CD14-positive monocyte (primary cell): ENCODE measurements around the gene PTK6. TPM values are rescaled to one million over a fixed set of nuclear protein-coding genes. Genes with fewer than 3 reads are reported as not detected.

Experiments used
- DNase-seq, 3 donors: peaks; one replicate each; pipeline ENCODE4 v3.0.0-alpha.2; 2011 to 2022
- H2AFZ ChIP-seq: 2 replicates; pipeline ENCODE4 v1.6.0; 2012; ENCODE audit warnings: mild to moderate bottlenecking, low read depth, low read length, inconsistent platforms; ENCODE audit not compliant: insufficient read depth, poor library complexity, severe bottlenecking
- H3K27ac ChIP-seq, 2 donors: 1 replicate in 1 of 2; 2 replicates in 1 of 2; pipeline ENCODE4 v1.5.1; 2012 to 2013; ENCODE audit warnings: low read length in 2 of 2, control low read depth in 1 of 2, inconsistent platforms in 1 of 2, low read depth in 1 of 2, mild to moderate bottlenecking in 1 of 2
- H3K27me3 ChIP-seq, 2 donors: one replicate each; pipeline versions ENCODE4 v1.6.0 to v1.6.1; 2011 to 2013; ENCODE audit warnings: low read length in 2 of 2; ENCODE audit not compliant: control insufficient read depth in 2 of 2, insufficient read depth in 2 of 2
- H3K36me3 ChIP-seq, 2 donors: replicated peaks in 1 of 2; 1 replicate in 1 of 2; 2 replicates in 1 of 2; pipeline versions ENCODE4 v1.5.1 to v1.6.1; 2012 to 2013; ENCODE audit warnings: low read length in 2 of 2, control low read depth in 1 of 2, inconsistent platforms in 1 of 2, mild to moderate bottlenecking in 1 of 2; ENCODE audit not compliant: insufficient read depth in 2 of 2, control insufficient read depth in 1 of 2
- H3K4me1 ChIP-seq, 2 donors: 1 replicate in 1 of 2; 2 replicates in 1 of 2; pipeline versions ENCODE4 v1.5.1 to v1.6.1; 2012 to 2013; ENCODE audit warnings: low read length in 2 of 2, control low read depth in 1 of 2, inconsistent platforms in 1 of 2, mild to moderate bottlenecking in 1 of 2, moderate library complexity in 1 of 2; ENCODE audit not compliant: insufficient read depth in 2 of 2, control insufficient read depth in 1 of 2
- H3K4me2 ChIP-seq: replicated peaks from 2 replicates; pipeline ENCODE3; 2012; ENCODE audit warnings: low read length, moderate library complexity, mild to moderate bottlenecking; ENCODE audit not compliant: poor library complexity, severe bottlenecking; ENCODE audit errors: extremely low read depth
- H3K4me3 ChIP-seq, 3 experiments: fragments of 200-600 bp in 1 of 3; sonication (generic) in 1 of 3; replicated peaks in 1 of 3; 1 replicate in 2 of 3; 2 replicates in 1 of 3; pipeline ENCODE4 v1.5.1; 2011 to 2013; ENCODE audit warnings: low read length in 3 of 3, mild to moderate bottlenecking in 3 of 3, control low read depth in 2 of 3, low read depth in 2 of 3, inconsistent platforms in 1 of 3, moderate library complexity in 1 of 3
- H3K79me2 ChIP-seq: 2 replicates; pipeline ENCODE4 v1.6.0; 2012; ENCODE audit warnings: mild to moderate bottlenecking, control low read depth, inconsistent platforms, low read length, moderate library complexity; ENCODE audit not compliant: insufficient read depth
- H3K9ac ChIP-seq: 2 replicates; pipeline ENCODE4 v1.6.0; 2017; ENCODE audit warnings: low read length, mild to moderate bottlenecking; ENCODE audit not compliant: insufficient read depth, poor library complexity, severe bottlenecking
- H3K9me3 ChIP-seq, 2 donors: replicated peaks in 1 of 2; 1 replicate in 1 of 2; 2 replicates in 1 of 2; pipeline versions ENCODE4 v1.5.1 to v1.6.1; 2012 to 2013; ENCODE audit warnings: low read length in 2 of 2, control low read depth in 1 of 2; ENCODE audit not compliant: control insufficient read depth in 1 of 2, insufficient read depth in 1 of 2
- H4K20me1 ChIP-seq: 2 replicates; pipeline ENCODE4 v1.6.0; 2012; ENCODE audit warnings: mild to moderate bottlenecking, low read length, control low read depth, moderate library complexity; ENCODE audit not compliant: insufficient read depth
- H3K27ac Mint-ChIP-seq, 7 donors: one replicate each; pipeline ENCODE4 v1.8.0; 2020; ENCODE audit warnings: mild to moderate bottlenecking in 7 of 7, mixed read lengths in 7 of 7, moderate library complexity in 6 of 7, inconsistent platforms in 2 of 7
- H3K27me3 Mint-ChIP-seq, 3 donors: one replicate each; pipeline ENCODE4 v1.8.0; 2021 to 2022; ENCODE audit warnings: low read depth in 3 of 3, mild to moderate bottlenecking in 3 of 3, mixed read lengths in 3 of 3, moderate library complexity in 3 of 3, inconsistent platforms in 1 of 3
- H3K36me3 Mint-ChIP-seq, 2 donors: one replicate each; pipeline ENCODE4 v1.8.0; 2020; ENCODE audit warnings: mixed read lengths in 2 of 2, inconsistent platforms in 1 of 2, mild to moderate bottlenecking in 1 of 2
- H3K4me1 Mint-ChIP-seq: one replicate; pipeline ENCODE4 v1.8.0; 2020; ENCODE audit warnings: mild to moderate bottlenecking, mixed read lengths
- H3K4me3 Mint-ChIP-seq, 2 donors: one replicate each; pipeline ENCODE4 v1.8.0; 2020; ENCODE audit warnings: mild to moderate bottlenecking in 2 of 2, mixed read lengths in 2 of 2, moderate library complexity in 1 of 2
- H3K9me3 Mint-ChIP-seq, 7 donors: one replicate each; pipeline ENCODE4 v1.8.0; 2020 to 2022; ENCODE audit warnings: mixed read lengths in 7 of 7, mild to moderate bottlenecking in 6 of 7, moderate library complexity in 6 of 7, inconsistent platforms in 2 of 7
- WGBS: methylation state at CpG from one replicate; pipeline ENCODE4 v1.1.5; 2013; ENCODE audit warnings: missing lambda C conversion rate; ENCODE audit not compliant: insufficient coverage; 5-methylcytosine and 5-hydroxymethylcytosine counted together
- intact Hi-C, 2 donors: fragments of 100-400 bp; cut with micrococcal nuclease; formaldehyde crosslinking; loops; one replicate each; pipeline versions ENCODE4 v1.15.0 to v1.15.1; 2023
- polyA plus RNA-seq, 3 donors: library from polyadenylated mRNA; depleted of rRNA in 1 of 3; unstranded in 2 of 3; stranded (reverse) in 1 of 3; fragments of 300-500 nt in 2 of 3; fragments of >200 nt in 1 of 3; fragmentation: Illumina TruSeq in 2 of 3; gene quantifications; 1 replicate in 2 of 3; 2 replicates in 1 of 3; pipeline ENCODE4 v1.2.3, GENCODE V29; 2012 to 2021
- TF ChIP-seq, protein P1 (sequence below): fragments of 200-600 bp; IDR thresholded peaks from one replicate; pipeline ENCODE4 v1.8.0; 2022; ENCODE audit warnings: antibody characterized with exemption, mild to moderate bottlenecking

The PTK6 gene
- polyA plus RNA-seq, 3 donors = 0.66 to 4.1 (median 1.5) TPM

DNA sequence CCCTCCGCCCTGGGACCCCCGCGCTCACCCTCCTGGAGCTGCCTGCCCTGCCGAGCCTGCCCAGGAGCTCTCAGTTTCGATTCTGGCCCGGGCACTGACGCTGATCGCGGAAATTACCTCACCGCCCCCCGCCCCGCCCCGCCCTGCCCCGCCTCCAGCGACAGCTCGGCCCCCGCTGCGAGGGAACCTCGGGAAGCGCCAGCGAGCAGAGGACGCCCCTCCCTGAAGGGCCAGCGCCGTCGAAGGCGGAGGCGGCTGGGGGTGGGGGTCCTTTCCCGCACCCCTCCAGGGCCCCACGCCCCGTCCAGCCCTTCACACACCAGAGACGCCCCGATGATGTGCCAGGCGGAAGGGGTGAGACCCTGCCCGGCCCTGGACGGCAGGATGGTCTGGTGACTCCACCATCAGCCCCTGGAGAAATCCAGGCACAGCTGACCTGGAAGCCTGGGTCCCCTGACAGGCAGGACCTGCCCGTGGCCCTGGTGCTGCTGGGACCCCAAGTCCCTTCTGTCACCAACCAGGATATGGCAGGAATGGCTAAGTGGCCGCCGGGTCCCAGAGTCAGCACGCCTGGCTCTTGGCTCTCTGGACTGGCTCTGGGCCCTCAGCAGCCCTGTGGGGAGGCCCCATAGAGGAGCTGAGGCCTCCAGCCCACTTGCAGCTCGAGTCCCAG lies 37.1 kb upstream of the PTK6 start, which contains the start of gene HELZ2:
Gene HELZ2, minus strand, starts transcription at position 84 of the 673 bp plus-strand sequence. CDS start 1,854 bp downstream, outside the sequence.
- Histone ChIP-seq H3K36me3 (peaks cover 7 to 13% of the 10 kb centered on the region in 2 donors), H3K4me3 (peak within 1 kb of the TSS; percentile 76 to 93 (median 92)), H3K27me3 (peaks cover 0 to 59% of the 10 kb centered on the region in 2 donors), H3K4me1 (peaks cover 26 to 38% of the 10 kb centered on the region in 2 donors), H2AFZ (peak within 1 kb of the TSS; percentile 87), H3K4me2 (peak within 1 kb of the TSS; percentile 85), H3K27ac (peak within 1 kb of the TSS; percentile 31 to 80), H3K79me2 (peaks cover 7% of the 10 kb centered on the region), H3K9me3 (no peaks in the 10 kb centered on the region), H4K20me1 (peaks cover 38% of the 10 kb centered on the region), H3K9ac (peak within 1 kb of the TSS; percentile 69)
- peaks cover 17% of the 10 kb centered on the region for H3K4me1 Mint-ChIP-seq
- H3K27ac Mint-ChIP-seq = peak within 1 kb of the TSS; percentile 85 to 94 (median 87)
- DNase-seq = peak; percentile 63 to 77 (median 69)
- H3K27me3 Mint-ChIP-seq = peaks cover 35 to 79% (median 48%) of the 10 kb centered on the region in 3 donors
- peak within 1 kb of the TSS; percentile 88 to 92 for H3K4me3 Mint-ChIP-seq
- peaks cover 7 to 9% of the 10 kb centered on the region in 2 donors for H3K36me3 Mint-ChIP-seq
- intact Hi-C loops = loop anchor here in 1 of 2 donors (5.0 kb wide), 1 partner anchor 163 kb away; the partner anchor contains the start of genes LIME1 and SLC2A4RG
- H3K9me3 Mint-ChIP-seq = peaks cover 0 to 12% (median 0%) of the 10 kb centered on the region in 7 donors
- TF ChIP-seq, protein P1, sequence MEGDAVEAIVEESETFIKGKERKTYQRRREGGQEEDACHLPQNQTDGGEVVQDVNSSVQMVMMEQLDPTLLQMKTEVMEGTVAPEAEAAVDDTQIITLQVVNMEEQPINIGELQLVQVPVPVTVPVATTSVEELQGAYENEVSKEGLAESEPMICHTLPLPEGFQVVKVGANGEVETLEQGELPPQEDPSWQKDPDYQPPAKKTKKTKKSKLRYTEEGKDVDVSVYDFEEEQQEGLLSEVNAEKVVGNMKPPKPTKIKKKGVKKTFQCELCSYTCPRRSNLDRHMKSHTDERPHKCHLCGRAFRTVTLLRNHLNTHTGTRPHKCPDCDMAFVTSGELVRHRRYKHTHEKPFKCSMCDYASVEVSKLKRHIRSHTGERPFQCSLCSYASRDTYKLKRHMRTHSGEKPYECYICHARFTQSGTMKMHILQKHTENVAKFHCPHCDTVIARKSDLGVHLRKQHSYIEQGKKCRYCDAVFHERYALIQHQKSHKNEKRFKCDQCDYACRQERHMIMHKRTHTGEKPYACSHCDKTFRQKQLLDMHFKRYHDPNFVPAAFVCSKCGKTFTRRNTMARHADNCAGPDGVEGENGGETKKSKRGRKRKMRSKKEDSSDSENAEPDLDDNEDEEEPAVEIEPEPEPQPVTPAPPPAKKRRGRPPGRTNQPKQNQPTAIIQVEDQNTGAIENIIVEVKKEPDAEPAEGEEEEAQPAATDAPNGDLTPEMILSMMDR = no peak
- WGBS = 10% methylated on average over 21 of the region's 40 CpGs

DNA sequence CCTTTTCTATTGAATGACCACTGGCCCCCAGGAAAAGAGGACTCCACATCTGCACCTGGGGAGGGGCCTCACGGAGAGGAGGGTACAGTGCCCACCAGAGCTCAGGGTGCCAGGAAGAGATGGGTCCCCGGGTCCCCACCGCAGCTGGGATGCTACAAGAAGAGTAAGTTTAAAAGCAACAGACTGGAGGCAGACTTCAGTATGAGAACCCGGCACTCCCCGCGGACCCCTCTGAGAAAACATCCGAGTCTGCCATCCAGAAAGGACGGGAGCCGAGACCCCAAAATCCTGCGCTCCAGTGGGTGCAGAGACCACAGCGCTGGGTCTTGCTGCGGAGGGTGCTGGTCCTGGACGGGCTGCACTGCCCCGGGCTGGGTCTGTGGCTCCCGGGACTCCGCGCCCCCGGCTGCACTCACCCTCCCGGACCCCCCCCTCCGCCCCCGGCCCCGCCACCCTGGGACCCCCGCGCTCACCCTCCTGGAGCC lies 36.5 kb upstream of the PTK6 start:
- Histone ChIP-seq H3K4me2 (peak overlapping the region; percentile 85), H2AFZ (no peak overlapping the region), H3K36me3 (peaks cover 7 to 13% of the 10 kb centered on the region in 2 donors), H3K4me1 (peaks cover 28 to 39% of the 10 kb centered on the region in 2 donors), H4K20me1 (peaks cover 44% of the 10 kb centered on the region), H3K4me3 (peak overlapping the region; percentile 76 to 93 (median 92)), H3K9ac (peak overlapping the region; percentile 69), H3K9me3 (no peaks in the 10 kb centered on the region), H3K79me2 (peaks cover 7% of the 10 kb centered on the region), H3K27ac (peak overlapping the region; percentile 31 to 80), H3K27me3 (peaks cover 0 to 64% of the 10 kb centered on the region in 2 donors)
- peaks cover 17% of the 10 kb centered on the region for H3K4me1 Mint-ChIP-seq
- H3K27me3 Mint-ChIP-seq = peaks cover 32 to 79% (median 48%) of the 10 kb centered on the region in 3 donors
- H3K4me3 Mint-ChIP-seq = peak overlapping the region; percentile 88 to 92
- no peak for DNase-seq
- H3K27ac Mint-ChIP-seq = peak overlapping the region; percentile 85 to 94 (median 87)
- 2% methylated on average over 13 of the region's 24 CpGs for WGBS
- TF ChIP-seq, protein P1 = no peak
- intact Hi-C loops = loop anchor here in 1 of 2 donors (5.0 kb wide), 1 partner anchor 164 kb away; the partner anchor contains the start of genes LIME1 and SLC2A4RG
- peaks cover 0 to 14% (median 0%) of the 10 kb centered on the region in 7 donors for H3K9me3 Mint-ChIP-seq
- H3K36me3 Mint-ChIP-seq = peaks cover 8 to 9% of the 10 kb centered on the region in 2 donors
